H1 (cell line): Measurements from ENCODE around the gene KCNJ12. TPM values are rescaled to one million over a fixed set of nuclear protein-coding genes. Genes with fewer than 3 reads are reported as not detected.
"Not testable (repeated sequence)": the region's sequence is repeated elsewhere in the genome, so short reads cannot be mapped to it uniquely, and the experiment has no call there.

Experiments
- CTCF ChIA-PET: fragments of 300-600 bp; sonication (Branson Sonifier 250); formaldehyde crosslinking; loops from one replicate; lab custom pipeline; 2021; ENCODE audit not compliant: partially characterized antibody; lab: Charles Lee
- POLR2A ChIA-PET: fragments of 300-600 bp; sonication (Branson Sonifier 250); formaldehyde crosslinking; loops from one replicate; lab custom pipeline; 2021; ENCODE audit warnings: inconsistent platforms; ENCODE audit not compliant: partially characterized antibody; lab: Charles Lee
- DNase-seq, 2 experiments: peaks; one replicate each; pipeline versions ENCODE4 v3.0.0 to v3.0.0-alpha.2; 2010 to 2022; ENCODE audit warnings: low spot score in 2 of 2, low read depth in 1 of 2, mixed read lengths in 1 of 2
- FAIRE-seq: peaks from 2 replicates; lab custom pipeline; 2011; peaks lifted over from hg19 to GRCh38; lab: Jason Lieb, UNC
- H2AFZ ChIP-seq: 2 replicates; pipeline ENCODE4 v1.8.1; 2012; ENCODE audit warnings: low read length, inconsistent platforms
- H2AK5ac ChIP-seq: 2 replicates; pipeline ENCODE4 v1.6.1; 2013; ENCODE audit warnings: low read depth, low read length
- H2BK120ac ChIP-seq: replicated peaks from 2 replicates; pipeline ENCODE3; 2013; ENCODE audit warnings: low read depth, low read length, inconsistent platforms
- H2BK12ac ChIP-seq: 2 replicates; pipeline ENCODE4 v1.6.1; 2013; ENCODE audit warnings: low read depth, low read length
- H2BK15ac ChIP-seq: 2 replicates; pipeline ENCODE4 v1.6.1; 2013; ENCODE audit warnings: low read length
- H2BK20ac ChIP-seq: 2 replicates; pipeline ENCODE4 v1.6.1; 2013; ENCODE audit warnings: low read length
- H2BK5ac ChIP-seq: 2 replicates; pipeline ENCODE4 v1.6.1; 2013; ENCODE audit warnings: low read depth, low read length
- H3K14ac ChIP-seq: 2 replicates; pipeline ENCODE4 v1.6.1; 2013; ENCODE audit warnings: inconsistent platforms; ENCODE audit not compliant: insufficient read length
- H3K18ac ChIP-seq: 2 replicates; pipeline ENCODE4 v1.6.1; 2013; ENCODE audit warnings: low read length; ENCODE audit errors: extremely low read depth
- H3K23ac ChIP-seq: 2 replicates; pipeline ENCODE4 v1.6.1; 2013; ENCODE audit warnings: inconsistent platforms; ENCODE audit not compliant: insufficient read length
- H3K23me2 ChIP-seq: 2 replicates; pipeline ENCODE4 v1.6.1; 2013; ENCODE audit warnings: low read depth, low read length
- H3K27ac ChIP-seq: 2 replicates; pipeline ENCODE4 v1.6.1; 2011; ENCODE audit warnings: low read depth, low read length, inconsistent platforms
- H3K27me3 ChIP-seq, 4 experiments: replicated peaks in 1 of 4; 1 replicate in 1 of 4; 2 replicates in 3 of 4; pipeline versions ENCODE4 v1.6.1 to v1.8.1; 2011 to 2013; ENCODE audit warnings: low read length in 3 of 4, mild to moderate bottlenecking in 3 of 4, inconsistent platforms in 2 of 4, mixed read lengths in 2 of 4, moderate library complexity in 1 of 4; ENCODE audit not compliant: control insufficient read depth in 3 of 4, insufficient read depth in 3 of 4; ENCODE audit errors: extremely low read depth in 1 of 4
- H3K36me3 ChIP-seq, 4 experiments: 2 replicates each; pipeline versions ENCODE4 v1.6.1 to v1.8.1; 2011 to 2013; ENCODE audit warnings: mild to moderate bottlenecking in 4 of 4, low read length in 3 of 4, moderate library complexity in 2 of 4, control low read depth in 1 of 4, inconsistent platforms in 1 of 4; ENCODE audit not compliant: insufficient read depth in 4 of 4, control insufficient read depth in 2 of 4
- H3K4ac ChIP-seq: replicated peaks from 2 replicates; pipeline ENCODE3; 2013; ENCODE audit warnings: low read length, low read depth, mixed read lengths, inconsistent platforms; ENCODE audit not compliant: insufficient read length
- H3K4me1 ChIP-seq, 4 experiments: replicated peaks in 1 of 4; 1 replicate in 1 of 4; 2 replicates in 3 of 4; pipeline versions ENCODE4 v1.6.1 to v1.8.1; 2011 to 2013; ENCODE audit warnings: low read length in 3 of 4, inconsistent platforms in 2 of 4, mixed read lengths in 1 of 4; ENCODE audit not compliant: insufficient read depth in 4 of 4, control insufficient read depth in 3 of 4
- H3K4me2 ChIP-seq, 2 experiments: 2 replicates each; pipeline versions ENCODE4 v1.6.1 to v1.8.1; 2011 to 2013; ENCODE audit warnings: low read depth in 2 of 2, low read length in 2 of 2, control low read depth in 1 of 2, inconsistent platforms in 1 of 2, mild to moderate bottlenecking in 1 of 2; ENCODE audit not compliant: insufficient read depth in 1 of 2
- H3K4me3 ChIP-seq, 4 experiments: fragments of 200-600, 300-600 bp in 1 of 4; sonication (generic), shearing (Covaris generic), sonication (Bioruptor Twin) in 1 of 4; 2 replicates each; pipeline versions ENCODE4 v1.5.1 to v1.8.1; 2011 to 2016; ENCODE audit warnings: low read length in 4 of 4, low read depth in 3 of 4, control low read depth in 2 of 4, inconsistent platforms in 2 of 4, mild to moderate bottlenecking in 2 of 4, mixed read lengths in 1 of 4, moderate library complexity in 1 of 4; ENCODE audit not compliant: insufficient read depth in 2 of 4; ENCODE audit errors: extremely low read depth in 1 of 4
- H3K56ac ChIP-seq: replicated peaks from 2 replicates; pipeline ENCODE3; 2013; ENCODE audit warnings: low read depth, mild to moderate bottlenecking, mixed read lengths, low read length, inconsistent platforms; ENCODE audit not compliant: insufficient read length
- H3K79me1 ChIP-seq: 2 replicates; pipeline ENCODE4 v1.6.1; 2013; ENCODE audit warnings: low read depth, low read length, control low read depth
- H3K79me2 ChIP-seq, 2 experiments: 2 replicates each; pipeline versions ENCODE4 v1.6.1 to v1.8.1; 2012 to 2013; ENCODE audit warnings: low read length in 2 of 2, mild to moderate bottlenecking in 2 of 2, inconsistent platforms in 1 of 2; ENCODE audit not compliant: insufficient read depth in 2 of 2, control insufficient read depth in 1 of 2
- H3K9ac ChIP-seq, 4 experiments: replicated peaks in 1 of 4; 1 replicate in 1 of 4; 2 replicates in 3 of 4; pipeline versions ENCODE4 v1.6.1 to v1.8.1; 2011 to 2013; ENCODE audit warnings: low read depth in 3 of 4, low read length in 3 of 4, control low read depth in 2 of 4, mild to moderate bottlenecking in 2 of 4, moderate library complexity in 2 of 4, inconsistent platforms in 1 of 4; ENCODE audit errors: extremely low read depth in 1 of 4
- H3K9me3 ChIP-seq, 2 experiments: 2 replicates each; pipeline versions ENCODE4 v1.6.1 to v1.8.1; 2012 to 2013; ENCODE audit warnings: mild to moderate bottlenecking in 2 of 2, moderate library complexity in 2 of 2, control low read depth in 1 of 2, inconsistent platforms in 1 of 2, low read depth in 1 of 2, low read length in 1 of 2, mixed read lengths in 1 of 2; ENCODE audit not compliant: insufficient read depth in 2 of 2
- H4K20me1 ChIP-seq, 2 experiments: replicated peaks in 1 of 2; 2 replicates each; pipeline versions ENCODE3 to v1.8.1; 2011 to 2013; ENCODE audit warnings: inconsistent platforms in 2 of 2, low read length in 2 of 2, mild to moderate bottlenecking in 1 of 2; ENCODE audit not compliant: insufficient read depth in 2 of 2, control insufficient read depth in 1 of 2
- H4K5ac ChIP-seq: 2 replicates; pipeline ENCODE4 v1.6.1; 2013; ENCODE audit warnings: low read length, low read depth, mixed read lengths, inconsistent platforms; ENCODE audit not compliant: insufficient read length
- H4K8ac ChIP-seq: 2 replicates; pipeline ENCODE4 v1.8.0; 2013; ENCODE audit warnings: mild to moderate bottlenecking, moderate library complexity, low read length, inconsistent platforms; ENCODE audit not compliant: insufficient read depth; ENCODE audit errors: extremely low read depth
- H4K91ac ChIP-seq: replicated peaks from 2 replicates; pipeline ENCODE3; 2013; ENCODE audit warnings: low read length, mixed read lengths, inconsistent platforms; ENCODE audit not compliant: insufficient read length
- WGBS, 2 experiments: shearing (Covaris generic) in 1 of 2; methylation state at CpG; one replicate each; pipeline versions ENCODE4 v1.1.6 to v1.1.7; 2013 to 2015; ENCODE audit warnings: low lambda C conversion rate in 2 of 2, mixed read lengths in 2 of 2, inconsistent platforms in 1 of 2, low coverage in 1 of 2, missing lambda C conversion rate in 1 of 2; ENCODE audit not compliant: insufficient replicate concordance in 2 of 2, insufficient coverage in 1 of 2, insufficient read length in 1 of 2; ENCODE audit errors: extremely low coverage in 1 of 2, missing lambda C conversion rate in 1 of 2; 5-methylcytosine and 5-hydroxymethylcytosine counted together
- polyA plus RNA-seq, 7 experiments: library from polyadenylated mRNA; depleted of rRNA in 3 of 7; stranded (reverse) in 5 of 7; unstranded in 2 of 7; fragments of >200 nt in 5 of 7; fragments of 200-250 nt in 2 of 7; gene quantifications; 1 replicate in 5 of 7; 2 replicates in 1 of 7; 4 replicates in 1 of 7; pipeline versions ENCODE4 v1.2.1 to v1.2.3, GENCODE V29; 2011 to 2013; ENCODE audit warnings: missing spikeins in 2 of 7, mixed read lengths in 2 of 7
- total RNA-seq: library from RNA; stranded (reverse); fragmentation: NEBNext Ultra II Directional; extraction: Animal tissue kit (Norgen Biotek cat#: 25700); gene quantifications from 2 replicates; pipeline ENCODE4 v1.2.1, GENCODE V29; 2021

KCNJ12 gene
- total and polyA plus RNA-seq, 2 of the 8 experiments (the other 6 are each of a cell fraction or from before 2014, with no cell fraction given), result 1.2 to 1.5 TPM

DNA sequence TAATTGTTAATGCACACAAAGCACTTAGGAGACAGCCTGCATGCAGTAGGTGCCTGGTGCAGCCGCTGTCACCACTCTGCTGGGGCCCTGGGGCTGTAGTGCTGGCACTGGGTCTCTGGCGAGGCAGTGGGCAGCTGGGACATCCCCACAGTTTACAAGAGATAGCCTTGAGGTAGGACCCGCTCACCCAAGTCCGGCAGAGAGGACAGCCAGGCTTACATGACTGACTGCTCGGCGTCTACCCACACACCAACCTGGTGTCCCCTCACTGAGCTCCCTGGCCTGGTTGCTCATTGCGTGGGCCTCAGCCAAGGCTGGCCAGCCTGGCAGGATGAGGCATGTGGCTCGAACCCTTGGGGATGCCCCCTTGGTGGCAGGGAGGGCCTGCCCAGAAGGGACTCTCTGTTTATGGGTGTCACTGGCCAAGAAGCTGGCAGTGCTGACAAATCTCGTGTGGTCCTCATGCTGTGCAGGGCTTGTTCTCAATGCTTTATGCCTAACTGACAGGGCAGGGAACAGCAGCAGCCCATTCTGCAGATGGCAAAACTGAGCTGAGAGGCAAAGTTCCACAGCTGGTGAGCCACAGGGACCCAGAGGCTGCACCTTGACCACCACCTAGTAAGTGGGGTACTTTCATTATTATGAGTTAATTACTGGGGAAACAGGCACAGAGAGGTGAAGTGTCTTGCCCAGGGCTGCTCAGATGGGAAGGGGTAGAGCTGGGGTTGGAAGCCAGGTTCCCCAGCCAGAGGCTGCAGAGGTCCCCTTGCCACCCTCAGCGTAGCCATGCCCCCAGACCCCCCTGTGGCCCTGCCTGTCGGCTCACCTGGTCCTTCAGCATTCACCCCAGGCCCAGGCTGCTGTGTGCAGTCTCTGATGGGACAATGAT is 32.9 kb upstream of the KCNJ12 start:
- POLR2A ChIA-PET, H3K18ac ChIP-seq, H3K23ac ChIP-seq, H3K9me3 ChIP-seq, H4K20me1 ChIP-seq, H2BK5ac ChIP-seq, H3K4me2 ChIP-seq, H2BK120ac ChIP-seq, H3K4me3 ChIP-seq, H4K8ac ChIP-seq, FAIRE-seq, CTCF ChIA-PET, H3K4me1 ChIP-seq, H3K27me3 ChIP-seq, H4K91ac ChIP-seq, H3K23me2 ChIP-seq, H3K9ac ChIP-seq, DNase-seq, H2BK20ac ChIP-seq, H3K79me1 ChIP-seq, H2BK12ac ChIP-seq, H3K79me2 ChIP-seq, H3K56ac ChIP-seq, H3K4ac ChIP-seq, H3K27ac ChIP-seq, H2AFZ ChIP-seq, H4K5ac ChIP-seq, H2AK5ac ChIP-seq, H2BK15ac ChIP-seq, H3K36me3 ChIP-seq, H3K14ac ChIP-seq: not testable (repeated sequence)
- 57% methylated on average over 10 of the region's 11 CpGs; no CpG with 5 or more reads in 1 of the 2 experiments for WGBS, 2 experiments
